ENCODE measurements around the gene EFNA4.

EFNA4 gene

DNA sequence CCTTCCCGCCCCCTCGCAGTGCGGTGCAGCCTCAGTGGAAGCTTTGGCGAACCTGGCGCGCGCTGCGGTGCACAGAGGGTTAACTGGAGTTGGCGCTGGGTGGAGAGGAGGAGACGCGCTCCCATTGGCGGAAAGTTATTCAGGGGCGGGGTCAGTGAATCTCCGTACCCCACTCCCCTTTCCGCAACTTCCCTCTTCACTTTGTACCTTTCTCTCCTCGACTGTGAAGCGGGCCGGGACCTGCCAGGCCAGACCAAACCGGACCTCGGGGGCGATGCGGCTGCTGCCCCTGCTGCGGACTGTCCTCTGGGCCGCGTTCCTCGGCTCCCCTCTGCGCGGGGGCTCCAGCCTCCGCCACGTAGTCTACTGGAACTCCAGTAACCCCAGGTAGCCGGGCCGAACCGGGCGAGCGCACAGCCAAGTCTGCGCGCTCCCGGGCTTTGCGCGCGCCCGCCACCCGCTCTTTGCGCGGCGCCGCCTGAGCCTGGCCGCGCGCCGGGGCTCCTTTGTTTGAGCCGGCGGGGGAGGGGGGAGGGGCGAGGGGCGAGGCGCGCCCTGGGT is at the start of gene EFNA4:
EFNA4 (plus strand) TSS at position 191 of the 561 bp plus-strand sequence; CDS start at position 275, 84 bp downstream.
- peak within 1 kb of the TSS; percentile 85 for H3K4me3 ChIP-seq (ENCODE audit: low read length)
- DNase-seq (ENCODE audit: low read depth): peak; percentile 61
- no peak for TF ChIP-seq CTCF (conservative IDR thresholded peaks at IDR 0.05; ENCODE audit: low read depth, low read length)

GRCh38 chr1:155014709-155015508 is 48.6 kb upstream of the EFNA4 start:
- DNase-seq (ENCODE audit: low read depth): no peak
- TF ChIP-seq CTCF (conservative IDR thresholded peaks at IDR 0.05; ENCODE audit: low read depth, low read length): no peak
- no peak overlapping the region for H3K4me3 ChIP-seq (ENCODE audit: low read length)

DNA sequence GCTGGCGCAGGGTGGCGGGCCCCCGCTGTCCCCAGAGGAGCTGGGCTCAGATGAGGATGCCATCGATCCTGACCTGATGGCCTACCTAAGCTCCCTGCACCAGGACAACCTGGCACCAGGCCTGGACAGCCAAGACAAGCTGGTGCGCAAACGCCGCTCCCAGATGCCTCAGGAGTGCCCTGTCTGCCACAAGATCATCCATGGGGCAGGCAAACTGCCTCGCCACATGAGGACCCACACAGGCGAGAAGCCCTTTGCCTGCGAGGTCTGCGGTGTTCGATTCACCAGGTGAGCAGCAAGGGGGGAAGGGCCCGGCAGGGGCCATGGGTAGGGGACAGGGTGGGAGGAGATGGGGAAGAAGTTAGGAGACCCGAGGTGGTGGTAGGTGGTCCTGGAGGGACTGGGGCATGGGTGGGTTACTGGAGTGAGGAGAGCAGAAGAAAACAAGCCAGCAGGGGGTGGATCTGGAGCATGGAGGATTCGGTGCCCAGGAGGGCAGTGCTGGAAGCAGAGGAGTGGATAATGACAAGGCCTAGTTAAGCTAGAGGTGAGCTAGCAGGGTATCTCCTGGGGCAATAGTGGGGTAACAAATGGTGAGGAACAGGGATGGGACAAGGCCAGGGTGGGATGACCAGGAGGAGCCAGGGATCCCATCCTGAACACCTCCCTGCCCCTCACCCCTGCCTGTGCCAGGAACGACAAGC is 47.9 kb upstream of the EFNA4 start:
- no peak for DNase-seq (ENCODE audit: low read depth)
- no peak overlapping the region for H3K4me3 ChIP-seq (ENCODE audit: low read length)
- no peak for TF ChIP-seq CTCF (conservative IDR thresholded peaks at IDR 0.05; ENCODE audit: low read depth, low read length)

DNA sequence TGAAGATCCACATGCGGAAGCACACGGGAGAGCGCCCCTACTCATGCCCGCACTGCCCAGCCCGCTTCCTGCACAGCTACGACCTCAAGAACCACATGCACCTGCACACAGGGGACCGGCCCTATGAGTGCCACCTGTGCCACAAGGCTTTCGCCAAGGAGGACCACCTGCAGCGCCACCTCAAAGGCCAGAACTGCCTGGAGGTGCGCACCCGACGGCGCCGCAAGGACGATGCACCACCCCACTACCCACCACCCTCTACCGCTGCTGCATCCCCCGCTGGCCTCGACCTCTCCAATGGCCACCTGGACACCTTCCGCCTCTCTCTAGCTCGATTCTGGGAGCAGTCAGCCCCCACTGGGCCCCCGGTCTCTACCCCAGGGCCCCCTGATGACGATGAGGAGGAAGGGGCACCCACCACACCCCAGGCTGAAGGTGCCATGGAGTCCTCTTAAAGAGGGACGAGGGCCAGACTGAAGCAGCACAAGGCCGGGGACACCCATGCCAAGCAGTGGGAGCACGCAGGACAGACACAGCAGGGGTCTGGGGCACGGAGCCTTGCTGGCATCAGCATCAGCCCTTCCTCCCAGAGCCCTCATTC is 47.2 kb upstream of the EFNA4 start:
- no peak for DNase-seq (ENCODE audit: low read depth)
- H3K4me3 ChIP-seq (ENCODE audit: low read length): no peak overlapping the region
- no peak for TF ChIP-seq CTCF (conservative IDR thresholded peaks at IDR 0.05; ENCODE audit: low read depth, low read length)

DNA sequence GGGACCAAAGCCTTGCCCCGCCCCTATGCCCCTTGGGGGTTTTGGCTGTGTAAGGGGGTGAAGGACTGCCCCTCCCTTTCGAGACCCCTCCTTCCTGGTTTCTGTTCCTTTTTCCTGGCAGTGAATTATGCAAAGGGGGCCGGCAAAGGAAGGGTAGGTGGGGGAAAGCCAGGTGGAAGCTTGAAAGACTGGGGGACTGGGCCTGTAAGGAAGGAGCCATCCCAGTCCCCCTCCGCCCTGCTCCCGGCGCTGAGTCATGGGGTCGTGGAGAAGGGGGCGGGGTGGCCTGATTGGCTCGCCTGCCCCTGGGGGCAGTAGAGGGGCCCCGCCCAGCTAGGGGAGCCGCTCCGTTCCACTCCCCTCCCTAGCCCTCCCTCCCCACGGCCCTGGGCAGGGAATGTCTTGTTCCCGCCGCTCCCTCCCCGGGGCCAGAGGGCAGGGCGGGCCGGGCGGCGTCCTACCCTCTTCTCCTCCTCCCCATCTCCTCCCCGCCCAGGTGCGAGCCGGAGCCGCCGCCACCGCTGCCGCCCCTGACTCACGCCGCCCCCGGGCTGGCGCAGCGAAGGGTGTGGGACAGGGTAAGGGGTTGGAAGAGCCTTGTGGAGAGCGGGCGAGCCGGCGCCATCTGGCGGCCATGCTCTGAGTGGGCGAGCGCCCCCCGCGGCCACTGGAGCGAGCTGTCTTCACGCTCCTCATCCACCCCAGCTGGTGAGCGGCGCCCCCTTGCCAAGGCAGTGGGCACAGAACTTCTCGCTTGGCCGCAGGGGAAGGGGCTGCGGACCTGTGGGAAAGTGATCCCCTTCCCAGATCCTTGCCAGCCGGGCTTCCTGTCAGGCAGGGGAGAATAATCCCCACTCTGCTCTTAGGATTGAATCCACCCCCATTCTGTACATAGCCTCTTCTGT is 46.2 kb upstream of the EFNA4 start:
- H3K4me3 ChIP-seq (ENCODE audit: low read length): peak overlapping the region; percentile 30
- peak; percentile 56 for DNase-seq (ENCODE audit: low read depth)
- peak; percentile 99 for TF ChIP-seq CTCF (conservative IDR thresholded peaks at IDR 0.05; ENCODE audit: low read depth, low read length)

GRCh38 chr1:155017946-155018316 is 45.6 kb upstream of the EFNA4 start:
- no peak for TF ChIP-seq CTCF (conservative IDR thresholded peaks at IDR 0.05; ENCODE audit: low read depth, low read length)
- H3K4me3 ChIP-seq (ENCODE audit: low read length): peak overlapping the region; percentile 30
- no peak for DNase-seq (ENCODE audit: low read depth)
